Posterior vena cava (tissue), 2 donors: ENCODE measurements around the gene ASXL3. TPM values are rescaled to one million over a fixed set of nuclear protein-coding genes. Genes with fewer than 3 reads are reported as not detected.

ENCODE experiments used
- DNase-seq: peaks from one replicate; pipeline ENCODE4 v3.0.0-alpha.2; 2020; ENCODE audit warnings: low spot score
- intact Hi-C, 2 donors: fragments of 100-400 bp; cut with DNase I; formaldehyde crosslinking; loops; one replicate each; pipeline versions ENCODE4 v1.14.1 to v1.14.2; 2022 to 2023
- total RNA-seq, 2 donors: library from RNA; stranded (reverse); fragmentation: NEBNext Ultra II Directional; extraction: Animal tissue kit (Norgen Biotek cat#: 25700); gene quantifications; one replicate each; pipeline ENCODE4 v1.2.1, GENCODE V29; 2021
- donor health status: DM: yes; HTN: yes; CAD: no.
- donor health status: DM: yes; HTN: yes; CAD: no.

ASXL3 gene
- total RNA-seq, 2 donors from 2014 or later, result 4.3 to 5.0 TPM

DNA sequence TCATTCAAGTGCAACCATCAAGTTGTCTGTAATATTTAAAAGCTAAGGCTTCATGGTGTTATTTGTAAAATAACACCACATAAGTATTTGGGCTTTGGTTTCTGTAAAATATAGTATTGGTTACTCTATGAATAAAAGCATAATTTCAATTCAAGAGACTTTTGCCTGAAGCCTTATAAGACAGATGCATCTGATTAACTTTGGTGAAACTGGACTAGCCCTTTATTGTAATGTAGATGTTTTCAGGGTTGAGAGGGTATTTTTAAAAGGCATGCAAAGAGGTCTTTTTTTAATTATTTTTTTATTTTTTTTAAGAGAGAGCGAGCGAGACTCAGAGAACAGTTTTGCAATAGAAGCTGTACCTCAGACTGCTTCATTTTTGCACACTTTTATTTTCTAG lies 66.5 kb downstream of the ASXL3 start:
- intact Hi-C loops, result no loop called here
- DNase-seq, result no peak

- DNase-seq, result no peak
- intact Hi-C loops, result no loop called here
Measured at GRCh38 chr18:33647365-33647764, 69.3 kb downstream of the ASXL3 start.

GRCh38 chr18:33652635-33653034 lies 74.6 kb downstream of the ASXL3 start:
- no peak for DNase-seq
- intact Hi-C loops, result no loop called here

- intact Hi-C loops, result no loop called here
- DNase-seq, result no peak
Measured at GRCh38 chr18:33653231-33653630, 75.2 kb downstream of the ASXL3 start.

- intact Hi-C loops, result no loop called here
- no peak for DNase-seq
Measured at GRCh38 chr18:33656889-33657448, 79.0 kb downstream of the ASXL3 start.

DNA sequence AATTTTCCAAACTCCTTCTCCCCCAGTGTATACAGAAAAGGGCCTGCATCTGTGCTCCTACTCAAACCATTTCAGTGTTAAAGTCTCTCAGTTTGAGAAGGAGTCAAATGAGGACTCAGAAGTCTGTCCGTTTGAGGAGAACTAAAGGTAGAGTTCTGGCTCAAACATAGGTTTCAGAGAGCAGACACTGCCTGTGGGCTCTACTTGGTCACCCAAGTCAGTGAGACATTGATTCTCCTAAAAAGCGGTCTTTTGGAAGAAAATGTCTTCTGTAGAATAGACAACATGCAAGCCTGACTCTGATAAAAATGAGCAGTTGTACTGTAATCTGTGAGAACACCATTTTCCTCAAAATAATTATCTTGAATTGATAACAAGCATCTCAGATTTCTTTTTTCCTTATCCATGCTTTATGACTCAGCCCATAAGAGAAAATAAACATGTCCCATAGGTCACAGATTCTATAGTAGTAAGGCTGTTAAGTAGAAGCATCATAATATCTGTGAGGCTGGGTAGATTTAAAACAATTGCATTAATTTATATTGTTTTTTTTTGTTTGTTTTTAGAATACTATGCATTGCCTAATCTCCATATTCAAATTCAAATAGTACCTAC lies 82.8 kb downstream of the ASXL3 start:
- intact Hi-C loops, result no loop called here
- DNase-seq, result no peak

DNA sequence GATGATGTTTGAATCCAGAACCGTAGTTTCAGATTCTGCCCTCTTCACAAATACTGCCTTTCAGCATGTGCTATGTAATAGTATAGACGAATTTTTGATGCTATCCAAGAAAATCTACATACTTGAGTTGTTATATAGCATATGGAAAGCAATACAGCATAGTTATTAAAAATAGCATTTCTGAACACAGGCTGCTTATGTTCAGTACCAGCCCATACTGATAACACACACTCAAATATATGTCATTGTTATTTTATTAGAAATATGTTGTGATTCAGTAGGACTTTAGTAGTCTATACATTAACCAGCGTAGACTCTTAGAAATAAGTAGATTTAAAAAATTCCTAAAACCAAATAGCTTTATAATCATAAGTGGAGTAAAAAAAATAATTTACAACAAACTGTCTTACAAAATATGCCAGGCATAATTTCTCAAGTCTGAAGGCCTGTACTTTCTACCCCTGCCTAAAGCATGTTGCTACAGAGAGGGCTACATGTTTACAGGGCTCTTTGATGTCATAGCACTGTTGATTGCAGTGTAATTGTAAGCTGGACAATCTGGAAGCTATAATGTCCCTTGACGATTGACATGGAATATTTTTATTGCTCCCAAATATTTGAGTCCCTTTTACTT lies 86.3 kb downstream of the ASXL3 start:
- no peak for DNase-seq
- intact Hi-C loops, result no loop called here

GRCh38 chr18:33665187-33665586 lies 87.2 kb downstream of the ASXL3 start:
- intact Hi-C loops, result no loop called here

GRCh38 chr18:33665641-33666040 lies 87.6 kb downstream of the ASXL3 start:
- intact Hi-C loops, result no loop called here
- no peak for DNase-seq

More at GRCh38 chr18:33665187-33665586, 87.2 kb downstream of the ASXL3 start:
- DNase-seq, result no peak

DNA sequence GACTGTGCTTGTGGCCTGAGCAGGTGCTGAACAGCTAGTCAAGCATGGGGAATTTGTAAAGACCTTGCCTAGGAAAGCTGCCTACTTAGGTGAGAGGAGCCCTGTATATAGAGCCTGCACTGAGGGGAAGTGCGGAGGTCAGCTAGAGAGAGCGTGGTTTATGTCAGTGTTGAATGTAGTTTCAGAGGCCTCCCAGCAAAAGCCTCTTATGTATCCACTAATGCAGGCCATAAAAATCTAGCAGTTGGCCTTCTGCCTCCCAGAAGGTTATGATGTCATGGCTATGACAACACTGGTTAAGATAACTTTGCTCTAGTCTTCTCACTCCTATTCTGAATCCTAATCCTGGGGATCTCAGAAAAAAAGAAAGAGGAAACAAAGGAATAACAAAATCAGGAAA lies 88.9 kb downstream of the ASXL3 start:
- intact Hi-C loops, result no loop called here
- DNase-seq, result no peak

DNA sequence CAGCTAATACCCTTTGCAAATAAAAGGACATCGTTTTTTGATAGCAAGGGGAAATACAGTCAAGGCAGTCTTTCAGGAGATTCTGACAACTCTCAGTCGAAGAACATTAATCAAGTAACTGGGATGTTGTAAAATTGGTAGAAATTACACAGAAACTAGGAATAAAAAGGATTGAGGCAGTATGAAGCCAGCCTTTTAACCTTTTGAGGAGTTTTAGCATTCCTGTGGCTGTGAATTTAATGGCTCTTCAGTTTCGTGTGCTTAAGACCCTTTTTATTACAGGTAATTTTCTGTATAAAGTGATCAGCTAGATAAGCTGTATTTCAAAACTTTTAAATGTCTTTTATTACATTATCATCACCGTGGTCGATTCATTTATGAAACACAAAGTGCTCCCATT lies 91.6 kb downstream of the ASXL3 start:
- intact Hi-C loops, result no loop called here
- DNase-seq, result no peak

DNA sequence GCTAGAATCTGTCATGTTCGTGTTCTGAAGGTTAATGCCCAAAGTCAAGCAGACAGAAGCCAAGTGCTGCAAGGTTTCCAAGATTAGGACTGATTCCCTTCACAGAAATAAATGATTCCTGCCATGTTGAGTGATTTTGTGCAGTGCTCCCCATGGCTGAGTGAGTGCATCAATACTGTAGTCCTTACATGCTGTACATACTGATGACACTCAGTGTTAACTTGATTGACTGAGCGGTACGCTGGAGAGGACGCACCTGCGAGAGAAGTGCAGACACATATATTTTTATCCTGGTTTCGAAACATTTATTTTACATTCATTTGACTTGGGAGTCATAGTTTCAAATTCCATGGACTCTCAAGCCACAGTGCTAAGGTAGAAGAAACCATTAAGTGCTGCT lies 92.0 kb downstream of the ASXL3 start:
- intact Hi-C loops, result no loop called here
- no peak for DNase-seq

DNA sequence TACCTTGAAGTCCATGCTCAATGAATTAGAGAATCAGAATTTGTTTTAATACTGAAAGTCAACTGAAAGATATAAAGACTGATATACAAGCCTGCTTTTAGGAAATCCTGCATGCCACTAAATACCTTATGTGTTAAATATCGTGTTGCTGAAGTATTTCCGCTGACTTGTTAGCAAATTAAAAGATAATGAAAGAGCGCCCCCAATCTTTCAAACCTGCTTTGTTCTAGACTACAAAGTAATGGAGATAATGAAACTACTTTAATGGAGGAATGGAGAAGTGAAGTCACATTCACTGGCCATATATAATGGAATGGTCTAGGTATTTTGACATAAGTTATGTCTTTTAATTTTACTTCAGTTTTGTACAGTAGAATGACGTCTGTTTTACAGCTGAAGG lies 95.7 kb downstream of the ASXL3 start:
- no peak for DNase-seq
- intact Hi-C loops, result no loop called here

- intact Hi-C loops, result no loop called here
- DNase-seq, result no peak
Measured at GRCh38 chr18:33676593-33676992, 98.6 kb downstream of the ASXL3 start.

GRCh38 chr18:33677891-33678290 lies 99.9 kb downstream of the ASXL3 start:
- no peak for DNase-seq
- intact Hi-C loops, result no loop called here

GRCh38 chr18:33682436-33682835 lies 104.4 kb downstream of the ASXL3 start:
- intact Hi-C loops, result no loop called here
- no peak for DNase-seq

DNA sequence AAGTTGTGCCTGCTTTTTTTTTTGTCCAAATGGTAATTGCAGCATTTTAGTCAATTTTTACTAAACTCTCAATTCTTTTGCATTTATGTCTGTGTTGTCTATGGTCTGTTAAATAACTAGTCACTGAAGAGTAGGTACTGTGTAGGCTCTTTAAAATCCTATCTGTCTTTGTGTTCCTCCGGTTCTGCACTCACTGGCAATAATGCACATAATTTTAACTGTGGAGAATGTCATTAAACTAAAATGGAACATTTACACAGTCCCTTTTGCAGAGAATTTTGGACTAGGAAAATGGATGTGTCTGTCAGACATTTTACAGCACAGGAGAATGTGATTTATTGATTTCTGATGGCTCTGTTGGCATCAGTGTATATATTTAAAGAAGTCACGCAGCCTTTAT lies 116.6 kb downstream of the ASXL3 start:
- intact Hi-C loops, result no loop called here
- no peak for DNase-seq

DNA sequence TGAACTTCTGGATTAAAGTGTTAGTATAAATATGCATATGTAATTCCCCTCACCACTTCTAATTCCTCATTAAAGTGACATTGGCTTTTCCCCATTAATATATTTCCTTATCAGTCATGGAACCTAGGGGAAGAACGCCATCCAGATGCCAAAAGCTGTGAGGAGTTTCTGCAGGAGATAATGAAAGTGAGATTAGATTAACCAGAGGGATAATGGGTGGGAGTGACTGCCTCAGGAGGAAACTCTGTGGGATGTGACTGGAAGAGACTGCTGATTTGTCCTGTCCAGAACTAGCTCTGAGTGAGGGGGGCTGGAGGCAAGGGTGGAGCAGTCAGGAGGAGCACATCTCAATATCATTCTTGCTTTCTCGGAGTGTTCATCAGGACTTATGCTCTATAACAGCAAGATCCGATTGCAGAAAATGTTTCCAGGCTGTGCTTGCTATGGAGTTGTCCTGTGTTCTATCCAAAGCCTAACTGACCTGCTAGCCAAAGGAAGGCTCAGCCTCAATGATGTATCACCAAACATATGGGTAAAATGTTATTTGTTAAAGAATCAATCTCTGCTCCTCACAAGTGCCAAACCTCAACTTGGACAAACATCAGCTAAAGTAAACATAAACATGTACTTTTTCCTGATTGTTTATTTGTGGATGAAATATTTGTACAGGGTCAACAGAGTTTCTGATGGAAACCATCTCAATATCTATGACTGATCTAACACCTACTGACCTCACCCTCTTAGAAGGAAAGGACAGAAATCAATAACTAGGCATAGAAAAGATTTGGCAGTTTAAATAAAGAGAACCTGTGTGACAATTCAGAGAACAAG lies 118.5 kb downstream of the ASXL3 start:
- no peak for DNase-seq
- intact Hi-C loops, result no loop called here

GRCh38 chr18:33697498-33697897 lies 119.5 kb downstream of the ASXL3 start:
- intact Hi-C loops, result no loop called here
- no peak for DNase-seq

DNA sequence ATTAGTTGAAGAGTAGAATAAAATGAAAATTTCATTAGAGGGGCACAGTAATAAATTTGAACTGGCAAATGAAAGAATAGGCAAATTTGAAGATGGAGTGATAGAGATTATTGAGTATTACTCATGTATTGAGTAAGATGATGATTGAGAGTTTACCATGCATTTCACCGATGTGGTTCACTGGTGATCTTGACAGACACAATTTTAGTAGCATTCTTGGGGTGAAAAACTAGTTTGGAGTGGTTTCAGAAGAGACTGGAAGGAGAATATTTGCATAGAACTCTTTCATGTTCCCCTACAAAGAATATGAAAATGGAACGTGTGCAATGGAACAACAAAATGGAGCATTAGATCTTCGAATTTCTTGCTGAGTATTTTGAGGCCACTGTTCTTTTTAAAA lies 121.4 kb downstream of the ASXL3 start:
- DNase-seq, result no peak
- intact Hi-C loops, result no loop called here
